Nephron (organoid): ENCODE data around the gene WFDC8.

ENCODE experiments used
- H3K27ac Mint-ChIP-seq, 3 experiments: 2 replicates each; pipeline ENCODE4 v1.8.0; 2020; ENCODE audit warnings: mixed read lengths in 3 of 3, mild to moderate bottlenecking in 2 of 3, moderate library complexity in 1 of 3
- H3K27me3 Mint-ChIP-seq: 2 replicates; pipeline ENCODE4 v1.8.0; 2021; ENCODE audit warnings: low read depth, mild to moderate bottlenecking, moderate library complexity, mixed read lengths
- H3K36me3 Mint-ChIP-seq: 2 replicates; pipeline ENCODE4 v1.8.0; 2020; ENCODE audit warnings: low read depth, mixed read lengths
- H3K4me1 Mint-ChIP-seq: 2 replicates; pipeline ENCODE4 v1.8.0; 2020; ENCODE audit warnings: mixed read lengths
- H3K4me3 Mint-ChIP-seq, 3 experiments: 2 replicates each; pipeline ENCODE4 v1.8.0; 2020; ENCODE audit warnings: mild to moderate bottlenecking in 3 of 3, mixed read lengths in 3 of 3, moderate library complexity in 2 of 3
- H3K9me3 Mint-ChIP-seq: 2 replicates; pipeline ENCODE4 v1.8.0; 2020; ENCODE audit warnings: mixed read lengths
- TF ChIP-seq, protein P1 (sequence below), 3 experiments: fragments of 200-600 bp; sonication (generic); IDR thresholded peaks; one replicate each; pipeline ENCODE4 v1.5.0; 2021; ENCODE audit warnings: antibody characterized with exemption in 3 of 3; ENCODE audit not compliant: unreplicated experiment in 3 of 3

Gene WFDC8

DNA sequence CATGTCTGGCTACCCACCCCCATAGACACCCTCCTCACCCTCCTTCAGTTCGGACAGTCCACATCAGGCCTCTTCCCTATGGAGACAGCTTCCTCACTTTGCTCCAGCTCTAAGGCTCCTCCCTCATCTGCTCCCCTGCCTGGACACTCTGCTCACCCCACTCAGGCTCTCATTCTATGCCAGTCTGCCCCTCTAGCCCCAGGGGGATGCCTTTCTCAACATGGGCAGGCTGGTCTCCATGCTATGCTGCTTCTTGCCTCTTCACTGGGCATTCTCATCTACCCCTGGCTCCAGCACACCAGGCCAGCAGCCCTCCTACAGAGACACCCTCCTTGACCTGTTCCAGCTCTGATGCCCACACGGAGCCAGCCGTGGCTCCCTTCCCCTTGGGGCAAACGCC lies at the start of gene WFDC8:
Gene WFDC8 (minus strand): TSS at position 101 of the 400 bp plus-strand sequence. CDS start 37 bp downstream, at position 64.
- Mint-ChIP-seq H3K9me3 (no peaks in the 10 kb centered on the region), H3K36me3 (no peaks in the 10 kb centered on the region), H3K4me3 (no peak within 1 kb of the TSS), H3K27ac (no peak within 1 kb of the TSS), H3K27me3 (peaks cover 15% of the 10 kb centered on the region), H3K4me1 (no peaks in the 10 kb centered on the region)
- TF ChIP-seq, protein P1, sequence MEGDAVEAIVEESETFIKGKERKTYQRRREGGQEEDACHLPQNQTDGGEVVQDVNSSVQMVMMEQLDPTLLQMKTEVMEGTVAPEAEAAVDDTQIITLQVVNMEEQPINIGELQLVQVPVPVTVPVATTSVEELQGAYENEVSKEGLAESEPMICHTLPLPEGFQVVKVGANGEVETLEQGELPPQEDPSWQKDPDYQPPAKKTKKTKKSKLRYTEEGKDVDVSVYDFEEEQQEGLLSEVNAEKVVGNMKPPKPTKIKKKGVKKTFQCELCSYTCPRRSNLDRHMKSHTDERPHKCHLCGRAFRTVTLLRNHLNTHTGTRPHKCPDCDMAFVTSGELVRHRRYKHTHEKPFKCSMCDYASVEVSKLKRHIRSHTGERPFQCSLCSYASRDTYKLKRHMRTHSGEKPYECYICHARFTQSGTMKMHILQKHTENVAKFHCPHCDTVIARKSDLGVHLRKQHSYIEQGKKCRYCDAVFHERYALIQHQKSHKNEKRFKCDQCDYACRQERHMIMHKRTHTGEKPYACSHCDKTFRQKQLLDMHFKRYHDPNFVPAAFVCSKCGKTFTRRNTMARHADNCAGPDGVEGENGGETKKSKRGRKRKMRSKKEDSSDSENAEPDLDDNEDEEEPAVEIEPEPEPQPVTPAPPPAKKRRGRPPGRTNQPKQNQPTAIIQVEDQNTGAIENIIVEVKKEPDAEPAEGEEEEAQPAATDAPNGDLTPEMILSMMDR (IDR thresholded peaks at IDR 0.05; ENCODE audit: unreplicated experiment in 3 of 3), result no peak

DNA sequence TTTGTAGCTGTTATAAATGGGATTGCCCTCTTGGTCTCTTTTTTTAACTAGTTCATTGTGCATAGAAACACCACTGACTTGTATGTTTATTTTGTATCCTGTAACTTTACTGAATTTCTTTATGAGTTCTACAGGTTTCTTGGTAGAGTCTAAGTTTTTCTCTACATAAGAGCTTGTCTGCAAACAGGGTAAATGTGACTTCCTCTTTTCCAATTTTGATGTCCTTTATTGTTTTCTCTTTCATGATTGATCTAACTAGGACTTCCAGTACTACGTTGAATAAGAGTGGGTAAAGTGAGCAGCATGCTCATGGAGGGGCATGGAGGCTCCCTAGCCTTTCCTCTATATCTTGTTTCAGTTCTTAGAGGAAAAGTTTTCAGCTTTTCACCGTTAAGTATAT lies 47.5 kb upstream of the WFDC8 start:
- Mint-ChIP-seq H3K9me3 (peaks cover 11% of the 10 kb centered on the region), H3K4me3 (no peak overlapping the region), H3K27me3 (peaks cover 7% of the 10 kb centered on the region), H3K27ac (no peak overlapping the region), H3K4me1 (no peaks in the 10 kb centered on the region), H3K36me3 (no peaks in the 10 kb centered on the region)
- TF ChIP-seq, protein P1 (IDR thresholded peaks at IDR 0.05; ENCODE audit: unreplicated experiment in 3 of 3), result no peak

DNA sequence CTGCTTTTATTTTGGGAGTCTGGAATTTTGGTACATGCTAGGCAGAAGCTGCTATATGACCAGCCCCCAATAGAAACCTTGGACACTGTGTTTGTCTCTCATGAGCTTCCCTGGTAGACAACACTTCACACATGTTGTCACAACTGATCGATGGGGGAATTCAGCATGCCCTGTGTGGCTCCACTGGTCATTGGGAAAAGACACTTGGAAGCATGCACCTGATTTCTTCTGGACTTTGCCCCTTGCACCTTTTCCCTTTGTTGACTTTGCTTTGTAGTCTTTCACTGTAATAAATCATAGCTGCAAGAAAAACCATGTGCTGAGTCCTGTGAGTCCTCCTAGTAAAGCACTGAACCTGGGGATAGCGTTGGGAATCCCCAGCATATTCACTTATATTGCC lies 42.5 kb upstream of the WFDC8 start:
- Mint-ChIP-seq H3K4me3 (no peak overlapping the region), H3K9me3 (peaks cover 14% of the 10 kb centered on the region), H3K27me3 (peaks cover 4% of the 10 kb centered on the region), H3K4me1 (no peaks in the 10 kb centered on the region), H3K27ac (no peak overlapping the region), H3K36me3 (no peaks in the 10 kb centered on the region)
- TF ChIP-seq, protein P1 (IDR thresholded peaks at IDR 0.05; ENCODE audit: unreplicated experiment in 3 of 3), result no peak

- peaks cover 4% of the 10 kb centered on the region for H3K27me3 Mint-ChIP-seq
- H3K36me3 Mint-ChIP-seq, result no peaks in the 10 kb centered on the region
- H3K4me3 Mint-ChIP-seq, result no peak overlapping the region
- no peaks in the 10 kb centered on the region for H3K4me1 Mint-ChIP-seq
- peaks cover 4% of the 10 kb centered on the region for H3K9me3 Mint-ChIP-seq
- no peak overlapping the region for H3K27ac Mint-ChIP-seq
- TF ChIP-seq, protein P1 (IDR thresholded peaks at IDR 0.05; ENCODE audit: unreplicated experiment in 3 of 3), result no peak
Measured at GRCh38 chr20:45617591-45617990, 38.5 kb upstream of the WFDC8 start.

GRCh38 chr20:45612314-45612713 lies 33.2 kb upstream of the WFDC8 start:
- Mint-ChIP-seq H3K4me3 (no peak overlapping the region), H3K36me3 (no peaks in the 10 kb centered on the region), H3K4me1 (peaks cover 15% of the 10 kb centered on the region), H3K27ac (no peak overlapping the region), H3K27me3 (no peaks in the 10 kb centered on the region), H3K9me3 (peaks cover 11% of the 10 kb centered on the region)
- TF ChIP-seq, protein P1 (IDR thresholded peaks at IDR 0.05; ENCODE audit: unreplicated experiment in 3 of 3), result no peak

DNA sequence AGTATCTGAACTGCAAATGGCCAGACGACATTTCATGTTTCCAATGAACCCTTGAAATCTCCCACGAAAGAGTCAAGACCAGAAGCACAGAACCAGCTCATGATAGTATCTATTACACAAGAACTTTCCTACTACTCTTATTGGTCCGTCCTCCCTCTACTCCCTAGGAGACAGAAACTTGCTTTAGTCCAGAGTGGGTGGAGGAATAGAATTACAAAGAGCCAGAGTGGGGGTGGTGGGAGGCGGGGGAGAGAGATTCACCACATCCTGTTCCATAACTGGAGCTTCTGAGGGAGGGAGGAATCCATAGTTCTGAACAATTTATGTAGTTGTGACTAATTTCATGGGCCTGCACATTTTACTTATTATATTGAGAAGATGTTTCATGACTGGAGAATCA lies 32.0 kb upstream of the WFDC8 start:
- Mint-ChIP-seq H3K4me1 (peaks cover 15% of the 10 kb centered on the region), H3K27ac (peak overlapping the region; percentile 44 to 72 (median 45)), H3K27me3 (no peaks in the 10 kb centered on the region), H3K4me3 (no peak overlapping the region), H3K9me3 (peaks cover 18% of the 10 kb centered on the region), H3K36me3 (no peaks in the 10 kb centered on the region)
- TF ChIP-seq, protein P1 (IDR thresholded peaks at IDR 0.05; ENCODE audit: unreplicated experiment in 3 of 3), result no peak
